K562 (cell line): Measurements from ENCODE around the gene NOLC1. TPM values are rescaled to one million over a fixed set of nuclear protein-coding genes. Genes with fewer than 3 reads are reported as not detected.

Source experiments
- ATAC-seq: fragments of 200-7000 bp; cut with Tn5 transposase; 3 replicates; pipeline ENCODE4 v1.9.1; 2020; ENCODE audit warnings: moderate library complexity
- BruUV-seq: library from RNA; stranded (reverse); fragments of 400-500 nt; replicated peaks from 2 replicates; lab custom pipeline; 2021; lab: Mats Ljungman, UMichigan
- CTCF ChIA-PET: fragments of 300-600 bp; formaldehyde crosslinking; extraction: SDS; loops from one replicate; lab custom pipeline; 2021; ENCODE audit warnings: low intra/inter-chr PET ratio; lab: Yijun Ruan, JAX
- POLR2A ChIA-PET: fragments of 300-600, 350-650 bp; sonication (Branson Sonifier 250); formaldehyde crosslinking; extraction: SDS; loops from one replicate; lab custom pipeline; 2021; ENCODE audit warnings: antibody characterized with exemption, inconsistent platforms; lab: Yijun Ruan, JAX
- DNase-seq, 4 experiments: peaks; one replicate each; pipeline versions ENCODE4 v3.0.0 to v3.0.0-alpha.2; 2011 to 2018; ENCODE audit warnings: low spot score in 3 of 4, mixed read lengths in 3 of 4; ENCODE audit errors: extremely low read depth in 1 of 4
- FAIRE-seq: peaks from 2 replicates; lab custom pipeline; 2011; peaks lifted over from hg19 to GRCh38; lab: Jason Lieb, UNC
- H2AFZ ChIP-seq: 2 replicates; pipeline ENCODE4 v1.6.0; 2011; ENCODE audit warnings: low read depth, low read length, control low read depth, inconsistent platforms
- H3K27ac ChIP-seq: fragments of 200-600 bp; 3 replicates; pipeline ENCODE4 v1.8.0; 2011; ENCODE audit warnings: low read depth, mild to moderate bottlenecking, control low read depth, inconsistent platforms, low read length, moderate library complexity, mixed read lengths; ENCODE audit errors: extremely low read depth
- H3K27me3 ChIP-seq, 2 experiments: fragments of 300-600 bp in 1 of 2; 2 replicates in 1 of 2; 3 replicates in 1 of 2; pipeline versions ENCODE4 v1.6.0 to v1.8.0; 2011; ENCODE audit warnings: inconsistent platforms in 2 of 2, low read length in 2 of 2, mild to moderate bottlenecking in 1 of 2, mixed read lengths in 1 of 2, moderate library complexity in 1 of 2; ENCODE audit not compliant: control insufficient read depth in 2 of 2, insufficient read depth in 2 of 2
- H3K36me3 ChIP-seq: fragments of 300-600 bp; 3 replicates; pipeline ENCODE4 v1.8.0; 2011; ENCODE audit warnings: mild to moderate bottlenecking, low read length, inconsistent platforms; ENCODE audit not compliant: control insufficient read depth, insufficient read depth
- H3K4me1 ChIP-seq, 2 experiments: fragments of 200-600 bp in 1 of 2; replicated peaks in 1 of 2; 2 replicates in 1 of 2; 3 replicates in 1 of 2; pipeline versions ENCODE4 v1.5.1 to v1.8.0; 2011; ENCODE audit warnings: inconsistent platforms in 2 of 2, low read length in 2 of 2, mild to moderate bottlenecking in 1 of 2, mixed read lengths in 1 of 2, moderate library complexity in 1 of 2; ENCODE audit not compliant: control insufficient read depth in 2 of 2, insufficient read depth in 2 of 2
- H3K4me2 ChIP-seq: 2 replicates; pipeline ENCODE4 v1.6.1; 2011; ENCODE audit warnings: low read length, control low read depth, inconsistent platforms, mixed read lengths; ENCODE audit not compliant: insufficient read depth
- H3K4me3 ChIP-seq: fragments of 200-600 bp; sonication (generic), shearing (Covaris generic); 2 replicates; pipeline ENCODE4 v1.5.1; 2016; ENCODE audit warnings: control low read depth, inconsistent platforms
- H3K79me2 ChIP-seq: fragments of 200-600 bp; 3 replicates; pipeline ENCODE4 v1.8.0; 2011; ENCODE audit warnings: low read length, inconsistent platforms; ENCODE audit not compliant: control insufficient read depth, insufficient read depth
- H3K9ac ChIP-seq, 2 experiments: 2 replicates each; pipeline versions ENCODE4 v1.6.0 to v1.6.1; 2011; ENCODE audit warnings: low read depth in 2 of 2, low read length in 2 of 2, control low read depth in 1 of 2, inconsistent platforms in 1 of 2, mild to moderate bottlenecking in 1 of 2, mixed read lengths in 1 of 2; ENCODE audit not compliant: insufficient read depth in 1 of 2
- H3K9me1 ChIP-seq: one replicate; pipeline ENCODE4 v1.6.0; 2011; ENCODE audit warnings: inconsistent platforms, mild to moderate bottlenecking, low read length, moderate library complexity; ENCODE audit not compliant: control insufficient read depth, insufficient read depth
- H3K9me3 ChIP-seq: replicated peaks from 2 replicates; pipeline ENCODE4 v1.5.1; 2011; ENCODE audit warnings: low read depth, low read length, inconsistent platforms; ENCODE audit not compliant: control insufficient read depth, insufficient read depth
- H4K20me1 ChIP-seq: replicated peaks from 2 replicates; pipeline ENCODE4 v1.6.1; 2011; ENCODE audit warnings: low read length, inconsistent platforms, mixed read lengths; ENCODE audit not compliant: control insufficient read depth, insufficient read depth
- ASH1L ChIP-seq: fragments of 450-650 bp; IDR thresholded peaks from 2 replicates; pipeline ENCODE4 v1.6.1; 2018; ENCODE audit warnings: borderline replicate concordance, mild to moderate bottlenecking, low read depth; ENCODE audit not compliant: partially characterized antibody
- BRF1 ChIP-seq: IDR thresholded peaks from 3 replicates; pipeline ENCODE4 v1.6.1; 2011; ENCODE audit warnings: borderline replicate concordance, mild to moderate bottlenecking; ENCODE audit not compliant: insufficient read length; ENCODE audit errors: extremely low read depth
- CLOCK ChIP-seq: fragments of 250-450 bp; sonication (Bioruptor Pico); IDR thresholded peaks from 2 replicates; pipeline ENCODE4 v1.4.0; 2020; ENCODE audit warnings: mild to moderate bottlenecking, moderate library complexity, borderline replicate concordance
- NCOA1 ChIP-seq: fragments of 450-650 bp; IDR thresholded peaks from 2 replicates; pipeline ENCODE4 v1.6.1; 2016; ENCODE audit warnings: low read depth
- RBM25 ChIP-seq: fragments of 200-400 bp; formaldehyde crosslinking; IDR thresholded peaks from 2 replicates; pipeline ENCODE4 v1.6.1; 2018; ENCODE audit warnings: low read length, low read depth, moderate library complexity; ENCODE audit not compliant: severe bottlenecking
- RBM34 ChIP-seq: fragments of 200-400 bp; formaldehyde crosslinking; IDR thresholded peaks from 2 replicates; pipeline ENCODE4 v1.6.1; 2018; ENCODE audit warnings: low read length, borderline replicate concordance; ENCODE audit not compliant: insufficient read depth
- RFX1 ChIP-seq: fragments of 450-650 bp; IDR thresholded peaks from 2 replicates; pipeline ENCODE4 v1.6.1; 2016; ENCODE audit warnings: mild to moderate bottlenecking, moderate library complexity
- RUNX1 ChIP-seq: sonication (generic); IDR thresholded peaks from 2 replicates; pipeline ENCODE4 v1.6.1; 2016; ENCODE audit warnings: antibody characterized with exemption, low read depth
- SREBF2 ChIP-seq: sonication (generic); formaldehyde crosslinking; IDR thresholded peaks from 2 replicates; pipeline ENCODE4 v1.4.0; 2020; ENCODE audit warnings: mild to moderate bottlenecking, missing genetic modification reagents
- TCF7 ChIP-seq: sonication (generic); IDR thresholded peaks from 2 replicates; pipeline ENCODE4 v1.6.1; 2016; ENCODE audit warnings: antibody characterized with exemption, borderline replicate concordance
- ZNF134 ChIP-seq: fragments of 250-450 bp; sonication (Bioruptor Pico); conservative IDR thresholded peaks from 2 replicates; pipeline ENCODE4 v1.4.0; 2020
- ZNF41 ChIP-seq: fragments of 250-450 bp; sonication (Bioruptor Pico); conservative IDR thresholded peaks from 2 replicates; pipeline ENCODE4 v1.4.0; 2020; ENCODE audit warnings: mild to moderate bottlenecking
- WGBS: fragments of 100-300 bp; shearing (Covaris generic); methylation state at CpG from one replicate; pipeline ENCODE4 v1.1.6; 2016; ENCODE audit warnings: low coverage, mixed read lengths; ENCODE audit not compliant: insufficient coverage; ENCODE audit errors: missing lambda C conversion rate; 5-methylcytosine and 5-hydroxymethylcytosine counted together
- in situ Hi-C: fragments of 300-500 bp; cut with MboI; formaldehyde crosslinking; loops from 4 replicates; pipeline ENCODE4 v1.15.0; 2018; ENCODE audit warnings: inconsistent platforms, mixed read lengths
- intact Hi-C: fragments of 100-400 bp; cut with micrococcal nuclease; formaldehyde crosslinking; loops from 2 replicates; pipeline ENCODE4 v1.14.2; 2022
- polyA plus RNA-seq, 8 experiments: library from polyadenylated mRNA; depleted of rRNA in 4 of 8; stranded (reverse) in 5 of 8; unstranded in 3 of 8; fragments of >200 nt; fragmentation: Nextera tagmentation in 2 of 8; fragmentation: Illumina TruSeq in 1 of 8; extraction: Ambion mirVana in 2 of 8; extraction: Trizol in 1 of 8; gene quantifications; 2 replicates each; pipeline versions ENCODE4 v1.2.1 to v1.2.3, GENCODE V29; 2011 to 2014; ENCODE audit warnings: inconsistent platforms in 1 of 8, missing spikeins in 1 of 8
- total RNA-seq, 7 experiments: library from RNA; depleted of rRNA in 6 of 7; stranded (reverse); fragments of >200 nt in 6 of 7; fragmentation: Illumina TruSeq in 2 of 7; extraction: Trizol in 2 of 7; gene quantifications; 2 replicates each; pipeline versions ENCODE4 v1.2.1 to v1.2.3, GENCODE V29; 2011 to 2021; ENCODE audit warnings: low replicate concordance in 1 of 7
- TF ChIP-seq, protein P1 (sequence below): IDR thresholded peaks from 3 replicates; pipeline ENCODE4 v1.6.1; 2011; ENCODE audit warnings: borderline replicate concordance, mild to moderate bottlenecking; ENCODE audit not compliant: insufficient read length, insufficient read depth
- TF ChIP-seq, protein P2 (sequence below): sonication (generic); formaldehyde crosslinking; IDR thresholded peaks from 2 replicates; pipeline ENCODE4 v1.8.1; 2023; ENCODE audit warnings: mild to moderate bottlenecking, missing genetic modification reagents

NOLC1 gene
- total and polyA plus RNA-seq, 9 of the 15 experiments (the other 6 are each of a cell fraction or from before 2014, with no cell fraction given): 102 to 310 (median 165) TPM

DNA sequence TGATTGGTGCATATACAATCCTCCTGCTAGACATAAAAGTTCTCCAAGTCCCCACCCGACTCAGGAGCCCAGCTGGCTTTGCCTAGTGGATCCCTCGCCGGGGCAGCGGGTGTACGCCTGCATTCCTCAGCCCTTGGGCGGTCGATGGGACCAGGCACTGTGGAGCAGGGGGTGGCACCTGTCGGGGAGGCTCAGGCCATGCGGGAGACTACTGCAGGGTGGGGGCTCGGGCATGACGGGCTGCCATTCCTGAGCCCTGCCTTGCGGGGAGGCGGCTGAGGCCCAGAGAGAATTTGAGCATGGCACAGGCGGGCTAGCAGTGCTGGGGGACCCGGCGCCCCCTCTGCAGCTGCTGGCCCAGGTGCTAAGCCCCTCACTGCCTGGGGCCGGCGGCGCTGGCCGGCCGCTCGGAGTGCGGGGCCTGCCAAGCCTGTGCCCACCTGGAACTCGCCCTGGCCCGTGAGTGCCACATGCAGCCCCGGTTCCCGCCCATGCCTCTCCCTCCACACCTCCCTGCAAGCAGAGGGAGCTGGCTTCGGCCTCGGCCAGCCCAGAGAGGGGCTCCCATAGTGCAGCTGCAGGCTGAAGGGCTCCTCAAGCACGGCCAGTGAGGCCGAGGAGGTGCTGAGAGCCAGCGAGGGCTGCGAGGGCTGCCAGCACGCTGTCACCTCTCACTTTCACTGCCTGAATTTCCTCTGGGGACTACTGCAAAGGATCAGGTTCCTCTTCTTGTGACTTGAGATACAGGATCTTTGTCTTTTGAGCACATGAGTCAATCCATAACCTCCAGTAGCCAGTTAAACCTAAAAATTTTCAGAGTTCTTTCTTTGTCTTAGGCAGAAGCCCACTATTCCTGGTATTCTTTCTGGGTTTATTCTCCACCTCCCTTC lies 48.8 kb downstream of the NOLC1 start:
- Histone ChIP-seq H3K4me1 (peaks cover 0 to 7% of the 10 kb centered on the region in 2 experiments; a peak in 2 of 5 replicates), H3K9me1 (no peaks in the 10 kb centered on the region), H3K9me3 (no peaks in the 10 kb centered on the region; the same call in 1 of the 2 replicates), H3K27ac (no peak overlapping the region), H3K36me3 (no peaks in the 10 kb centered on the region), H3K9ac (no peak overlapping the region), H2AFZ (no peak overlapping the region), H3K79me2 (no peaks in the 10 kb centered on the region), H3K4me3 (no peak overlapping the region), H3K27me3 (peaks cover 0 to 14% of the 10 kb centered on the region in 2 experiments; a peak in 2 of 5 replicates), H4K20me1 (no peaks in the 10 kb centered on the region), H3K4me2 (no peak overlapping the region)
- intact Hi-C loops: no loop called here
- CTCF ChIA-PET: no interaction called here
- no peak for FAIRE-seq
- DNase-seq: no peak
- POLR2A ChIA-PET: no interaction called here
- no TSS peak for BruUV-seq
- in situ Hi-C loops: no loop called here
- ATAC-seq: no peak
- WGBS: 3% methylated on average over 12 of the region's 34 CpGs
- TF ChIP-seq RUNX1: no peak
- TF ChIP-seq, protein P1, sequence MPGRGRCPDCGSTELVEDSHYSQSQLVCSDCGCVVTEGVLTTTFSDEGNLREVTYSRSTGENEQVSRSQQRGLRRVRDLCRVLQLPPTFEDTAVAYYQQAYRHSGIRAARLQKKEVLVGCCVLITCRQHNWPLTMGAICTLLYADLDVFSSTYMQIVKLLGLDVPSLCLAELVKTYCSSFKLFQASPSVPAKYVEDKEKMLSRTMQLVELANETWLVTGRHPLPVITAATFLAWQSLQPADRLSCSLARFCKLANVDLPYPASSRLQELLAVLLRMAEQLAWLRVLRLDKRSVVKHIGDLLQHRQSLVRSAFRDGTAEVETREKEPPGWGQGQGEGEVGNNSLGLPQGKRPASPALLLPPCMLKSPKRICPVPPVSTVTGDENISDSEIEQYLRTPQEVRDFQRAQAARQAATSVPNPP: no peak
- TF ChIP-seq RBM34: no peak
- TF ChIP-seq, protein P2, sequence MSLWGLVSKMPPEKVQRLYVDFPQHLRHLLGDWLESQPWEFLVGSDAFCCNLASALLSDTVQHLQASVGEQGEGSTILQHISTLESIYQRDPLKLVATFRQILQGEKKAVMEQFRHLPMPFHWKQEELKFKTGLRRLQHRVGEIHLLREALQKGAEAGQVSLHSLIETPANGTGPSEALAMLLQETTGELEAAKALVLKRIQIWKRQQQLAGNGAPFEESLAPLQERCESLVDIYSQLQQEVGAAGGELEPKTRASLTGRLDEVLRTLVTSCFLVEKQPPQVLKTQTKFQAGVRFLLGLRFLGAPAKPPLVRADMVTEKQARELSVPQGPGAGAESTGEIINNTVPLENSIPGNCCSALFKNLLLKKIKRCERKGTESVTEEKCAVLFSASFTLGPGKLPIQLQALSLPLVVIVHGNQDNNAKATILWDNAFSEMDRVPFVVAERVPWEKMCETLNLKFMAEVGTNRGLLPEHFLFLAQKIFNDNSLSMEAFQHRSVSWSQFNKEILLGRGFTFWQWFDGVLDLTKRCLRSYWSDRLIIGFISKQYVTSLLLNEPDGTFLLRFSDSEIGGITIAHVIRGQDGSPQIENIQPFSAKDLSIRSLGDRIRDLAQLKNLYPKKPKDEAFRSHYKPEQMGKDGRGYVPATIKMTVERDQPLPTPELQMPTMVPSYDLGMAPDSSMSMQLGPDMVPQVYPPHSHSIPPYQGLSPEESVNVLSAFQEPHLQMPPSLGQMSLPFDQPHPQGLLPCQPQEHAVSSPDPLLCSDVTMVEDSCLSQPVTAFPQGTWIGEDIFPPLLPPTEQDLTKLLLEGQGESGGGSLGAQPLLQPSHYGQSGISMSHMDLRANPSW (CRISPR knock-in tag): no peak
- no peak for TF ChIP-seq TCF7
- no peak for TF ChIP-seq RBM25
- TF ChIP-seq CLOCK: no peak
- TF ChIP-seq ZNF41 (CRISPR knock-in tag): no peak
- no peak for TF ChIP-seq SREBF2 (CRISPR knock-in tag)
- TF ChIP-seq BRF1: no peak
- TF ChIP-seq RFX1: no peak
- TF ChIP-seq ASH1L: no peak
- TF ChIP-seq ZNF134 (CRISPR knock-in tag): no peak
- no peak for TF ChIP-seq NCOA1
